ENCODE data around the gene FADS6.

Gene FADS6

DNA sequence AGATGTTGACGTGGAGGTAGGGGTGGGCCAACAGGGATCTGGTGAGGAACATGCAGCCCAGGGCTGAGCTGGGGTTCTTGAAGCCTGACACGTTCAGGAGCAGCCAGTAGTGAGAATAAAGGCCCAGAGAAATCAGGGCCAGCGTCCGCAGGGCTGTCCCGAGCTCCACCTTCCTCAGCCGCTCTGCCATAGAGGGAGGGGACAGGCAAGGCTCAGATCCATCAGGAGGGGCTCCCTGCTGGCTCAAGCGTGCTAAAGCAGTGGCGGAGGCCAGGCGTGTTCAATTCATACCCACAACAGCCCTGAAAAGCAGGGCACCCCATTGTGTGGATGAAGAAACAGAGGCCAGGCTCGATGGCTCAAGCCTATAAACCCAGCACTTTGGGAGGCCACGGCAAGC is 12.4 kb downstream of the FADS6 start:
- TF ChIP-seq, protein P1, sequence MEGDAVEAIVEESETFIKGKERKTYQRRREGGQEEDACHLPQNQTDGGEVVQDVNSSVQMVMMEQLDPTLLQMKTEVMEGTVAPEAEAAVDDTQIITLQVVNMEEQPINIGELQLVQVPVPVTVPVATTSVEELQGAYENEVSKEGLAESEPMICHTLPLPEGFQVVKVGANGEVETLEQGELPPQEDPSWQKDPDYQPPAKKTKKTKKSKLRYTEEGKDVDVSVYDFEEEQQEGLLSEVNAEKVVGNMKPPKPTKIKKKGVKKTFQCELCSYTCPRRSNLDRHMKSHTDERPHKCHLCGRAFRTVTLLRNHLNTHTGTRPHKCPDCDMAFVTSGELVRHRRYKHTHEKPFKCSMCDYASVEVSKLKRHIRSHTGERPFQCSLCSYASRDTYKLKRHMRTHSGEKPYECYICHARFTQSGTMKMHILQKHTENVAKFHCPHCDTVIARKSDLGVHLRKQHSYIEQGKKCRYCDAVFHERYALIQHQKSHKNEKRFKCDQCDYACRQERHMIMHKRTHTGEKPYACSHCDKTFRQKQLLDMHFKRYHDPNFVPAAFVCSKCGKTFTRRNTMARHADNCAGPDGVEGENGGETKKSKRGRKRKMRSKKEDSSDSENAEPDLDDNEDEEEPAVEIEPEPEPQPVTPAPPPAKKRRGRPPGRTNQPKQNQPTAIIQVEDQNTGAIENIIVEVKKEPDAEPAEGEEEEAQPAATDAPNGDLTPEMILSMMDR (IDR thresholded peaks at IDR 0.05), result no peak
- no peak for TF ChIP-seq ZFX (IDR thresholded peaks at IDR 0.05; ENCODE audit: borderline replicate concordance)

DNA sequence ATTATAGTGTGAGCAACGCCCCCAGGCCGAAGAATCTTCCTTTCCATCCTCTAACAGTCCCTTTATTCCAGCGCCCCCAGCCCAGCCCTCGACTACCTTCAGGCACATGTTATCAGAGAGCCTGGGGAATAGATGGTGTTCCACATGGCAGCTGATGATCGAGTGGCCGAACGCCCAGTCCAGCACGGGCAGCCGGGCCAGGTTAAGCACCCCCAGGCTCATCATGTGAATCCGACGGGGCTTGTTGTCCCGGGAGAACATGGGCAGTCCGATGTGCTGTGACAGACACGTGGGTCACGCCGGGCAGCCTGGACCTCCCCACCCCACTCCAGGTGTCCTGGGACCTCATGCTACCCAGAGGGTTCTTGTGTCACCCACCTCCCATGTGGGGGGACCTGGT is 14.1 kb downstream of the FADS6 start:
- TF ChIP-seq ZFX (IDR thresholded peaks at IDR 0.05; ENCODE audit: borderline replicate concordance), result no peak
- TF ChIP-seq, protein P1 (IDR thresholded peaks at IDR 0.05), result no peak
- H3K27ac ChIP-seq, result no peak overlapping the region

More for the DNA sequence above, 12.4 kb downstream of the FADS6 start:
- no peak overlapping the region for H3K27ac ChIP-seq

DNA sequence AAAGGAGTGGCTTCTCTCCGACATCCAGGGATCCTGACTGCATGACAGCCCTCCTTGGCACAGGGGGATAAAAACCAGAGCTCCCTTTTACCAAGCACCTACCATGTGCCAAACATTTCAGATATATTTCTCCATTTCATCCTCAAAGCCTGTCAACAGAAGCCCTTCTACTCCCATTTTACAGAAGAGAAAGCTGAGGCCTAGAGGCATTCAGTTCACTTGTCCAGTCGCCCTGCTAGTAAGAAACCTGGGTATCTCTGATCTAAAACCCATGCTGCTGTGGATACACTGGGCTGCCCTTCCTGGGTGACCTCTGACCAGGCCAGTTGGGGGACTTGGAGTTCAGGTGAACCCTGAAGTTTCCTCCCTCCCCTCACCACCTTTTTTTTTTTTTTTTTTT is 14.8 kb downstream of the FADS6 start:
- TF ChIP-seq, protein P1 (IDR thresholded peaks at IDR 0.05), result no peak
- TF ChIP-seq ZFX (IDR thresholded peaks at IDR 0.05; ENCODE audit: borderline replicate concordance), result no peak
- no peak overlapping the region for H3K27ac ChIP-seq

DNA sequence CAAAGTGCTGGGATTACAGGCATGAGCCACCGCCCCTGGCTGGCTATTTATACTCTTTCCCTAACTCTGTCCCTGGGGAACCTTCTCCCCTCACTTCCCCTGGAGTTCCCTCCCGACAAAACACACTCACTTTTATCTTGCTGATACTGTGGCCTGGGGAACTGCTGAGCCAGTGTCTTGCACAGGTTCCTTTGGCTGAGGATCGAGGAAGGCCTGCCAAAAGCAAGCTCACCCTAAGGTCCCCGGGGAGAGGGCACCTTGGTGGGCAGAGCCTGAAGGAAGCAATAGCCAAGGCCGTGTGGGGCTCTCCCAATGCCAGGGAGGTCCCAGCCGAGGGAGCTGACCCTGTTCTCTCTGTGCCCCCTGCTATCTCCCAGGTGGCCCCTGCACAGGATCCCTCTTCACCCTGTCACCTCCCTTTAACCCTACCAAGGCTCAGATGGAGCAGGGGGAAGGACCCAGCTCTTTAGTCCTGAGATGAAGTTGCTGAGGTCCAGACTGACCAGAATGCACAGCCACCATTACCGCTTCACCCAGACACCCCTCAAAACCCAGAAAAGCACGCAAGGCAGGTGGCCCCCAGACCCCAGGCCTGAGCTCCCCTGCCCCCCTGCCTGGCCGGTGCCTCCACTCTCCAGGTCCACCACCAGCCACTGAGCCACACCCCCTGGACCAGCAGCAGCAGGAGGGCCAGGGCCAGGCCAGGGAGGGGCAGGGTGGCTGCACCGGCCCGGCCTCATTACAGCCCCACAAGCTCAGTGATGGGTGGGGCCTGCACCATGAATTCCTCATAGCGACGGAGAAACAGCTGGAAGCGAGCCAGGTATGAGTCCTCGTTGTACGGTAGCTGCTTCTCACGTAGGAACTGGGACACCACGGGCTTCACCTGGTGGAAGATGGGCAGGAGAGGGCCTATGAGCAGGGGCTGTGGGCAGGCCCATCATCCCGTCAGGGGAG is 15.6 kb downstream of the FADS6 start:
- TF ChIP-seq, protein P1 (IDR thresholded peaks at IDR 0.05), result no peak
- TF ChIP-seq ZFX (IDR thresholded peaks at IDR 0.05; ENCODE audit: borderline replicate concordance), result no peak
- H3K27ac ChIP-seq, result no peak overlapping the region

- H3K27ac ChIP-seq, result no peak overlapping the region
- no peak for TF ChIP-seq ZFX (IDR thresholded peaks at IDR 0.05; ENCODE audit: borderline replicate concordance)
- TF ChIP-seq, protein P1 (IDR thresholded peaks at IDR 0.05), result no peak
Measured at GRCh38 chr17:74875977-74876593, 17.3 kb downstream of the FADS6 start.

GRCh38 chr17:74875155-74875976 is 18.1 kb downstream of the FADS6 start:
- TF ChIP-seq ZFX (IDR thresholded peaks at IDR 0.05; ENCODE audit: borderline replicate concordance), result no peak
- TF ChIP-seq, protein P1 (IDR thresholded peaks at IDR 0.05), result no peak
- H3K27ac ChIP-seq, result no peak overlapping the region
